Progenitor cell of endocrine pancreas (in vitro differentiated cells): ENCODE measurements around the gene ADGRG4. TPM values are rescaled to one million over a fixed set of nuclear protein-coding genes. Genes with fewer than 3 reads are reported as not detected.

ENCODE experiments used
- DNase-seq: peaks from one replicate; pipeline ENCODE4 v3.0.0; 2021; ENCODE audit warnings: low spot score; ENCODE audit not compliant: unreplicated experiment
- H3K27ac Mint-ChIP-seq: 2 replicates; pipeline ENCODE4 v1.8.0; 2021; ENCODE audit warnings: mild to moderate bottlenecking, moderate library complexity, mixed read lengths
- H3K27me3 Mint-ChIP-seq: 2 replicates; pipeline ENCODE4 v1.8.0; 2021; ENCODE audit warnings: mixed read lengths
- H3K36me3 Mint-ChIP-seq: 2 replicates; pipeline ENCODE4 v1.8.0; 2022; ENCODE audit warnings: mixed read lengths; ENCODE audit not compliant: insufficient read depth
- H3K4me1 Mint-ChIP-seq: 2 replicates; pipeline ENCODE4 v1.8.0; 2021; ENCODE audit warnings: low read depth, mixed read lengths
- H3K4me3 Mint-ChIP-seq: 2 replicates; pipeline ENCODE4 v1.8.0; 2021; ENCODE audit warnings: low read depth, mild to moderate bottlenecking, moderate library complexity, mixed read lengths
- H3K9me3 Mint-ChIP-seq: 2 replicates; pipeline ENCODE4 v1.8.0; 2021; ENCODE audit warnings: low read depth, mixed read lengths
- CTCF ChIP-seq: fragments of 200-600 bp; sonication (generic); IDR thresholded peaks from one replicate; pipeline ENCODE4 v1.5.0; 2021; ENCODE audit warnings: antibody characterized with exemption, mild to moderate bottlenecking; ENCODE audit not compliant: unreplicated experiment
- total RNA-seq: library from RNA; stranded (reverse); gene quantifications from 2 replicates; pipeline ENCODE4 v1.2.1, GENCODE V29; 2021

Gene ADGRG4
- total RNA-seq, 1 donor from 2014 or later = 2.7 TPM

GRCh38 chrX:136303041-136303440 is 2.3 kb downstream of the ADGRG4 start:
- TF ChIP-seq CTCF = no peak
- Mint-ChIP-seq H3K27me3 (no peaks in the 10 kb centered on the region), H3K9me3 (peaks cover 15% of the 10 kb centered on the region), H3K4me3 (no peak overlapping the region), H3K36me3 (no peaks in the 10 kb centered on the region), H3K4me1 (no peaks in the 10 kb centered on the region), H3K27ac (no peak overlapping the region)
- DNase-seq = no peak

- Mint-ChIP-seq H3K4me1 (no peaks in the 10 kb centered on the region), H3K36me3 (no peaks in the 10 kb centered on the region), H3K27me3 (no peaks in the 10 kb centered on the region), H3K9me3 (peaks cover 14% of the 10 kb centered on the region), H3K4me3 (no peak overlapping the region), H3K27ac (no peak overlapping the region)
- no peak for TF ChIP-seq CTCF
- DNase-seq = no peak
Measured at GRCh38 chrX:136304493-136304892, 3.7 kb downstream of the ADGRG4 start.

GRCh38 chrX:136306182-136306581 is 5.4 kb downstream of the ADGRG4 start:
- Mint-ChIP-seq H3K27me3 (no peaks in the 10 kb centered on the region), H3K36me3 (no peaks in the 10 kb centered on the region)
- DNase-seq = no peak

DNA sequence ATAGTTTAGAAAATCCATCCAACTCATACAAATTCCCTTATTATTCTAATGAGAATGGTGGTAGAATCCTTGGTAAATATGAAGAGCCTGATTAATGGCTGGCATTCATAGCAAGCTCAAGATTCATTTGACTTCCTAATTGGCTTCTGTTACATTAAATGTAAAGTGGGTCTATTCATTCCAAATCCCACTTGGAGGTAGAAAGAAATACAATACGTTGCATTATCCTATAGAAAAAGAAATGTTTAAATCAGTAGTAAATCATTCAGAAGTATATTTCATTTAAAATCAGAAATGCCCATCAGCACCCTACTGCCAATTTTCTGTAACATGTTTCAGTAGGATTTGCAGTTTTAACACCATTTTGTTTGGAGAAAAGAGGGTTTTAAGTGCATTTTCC is 6.7 kb downstream of the ADGRG4 start:
- H3K9me3 Mint-ChIP-seq = peaks cover 16% of the 10 kb centered on the region
- no peak for TF ChIP-seq CTCF
- H3K27ac Mint-ChIP-seq = no peak overlapping the region
- H3K4me1 Mint-ChIP-seq = no peaks in the 10 kb centered on the region
- H3K36me3 Mint-ChIP-seq = no peaks in the 10 kb centered on the region
- no peaks in the 10 kb centered on the region for H3K27me3 Mint-ChIP-seq
- no peak for DNase-seq
- H3K4me3 Mint-ChIP-seq = no peak overlapping the region

More at GRCh38 chrX:136306182-136306581, 5.4 kb downstream of the ADGRG4 start:
- no peak overlapping the region for H3K4me3 Mint-ChIP-seq
- H3K4me1 Mint-ChIP-seq = no peaks in the 10 kb centered on the region
- H3K9me3 Mint-ChIP-seq = peaks cover 16% of the 10 kb centered on the region
- TF ChIP-seq CTCF = no peak
- H3K27ac Mint-ChIP-seq = no peak overlapping the region

DNA sequence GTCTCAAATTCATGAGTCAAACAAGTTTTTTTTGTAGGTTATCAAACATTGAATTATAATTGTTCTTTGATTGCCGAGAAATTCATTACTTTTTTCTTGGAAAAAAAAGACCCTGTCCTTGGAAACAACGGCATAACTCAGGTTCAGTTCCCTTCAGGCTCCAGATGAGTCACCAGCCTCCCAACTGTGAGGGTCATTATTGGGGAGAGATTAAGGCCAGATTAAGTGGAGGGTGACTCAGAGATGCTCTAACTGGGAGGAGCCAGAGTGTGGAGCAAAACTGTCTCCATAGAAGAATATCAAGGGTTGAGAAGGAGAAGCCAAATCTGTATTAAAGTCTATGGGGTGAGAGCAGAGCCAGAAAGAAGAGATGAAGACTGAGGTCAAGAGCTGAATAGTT is 9.6 kb downstream of the ADGRG4 start:
- TF ChIP-seq CTCF = no peak
- Mint-ChIP-seq H3K27ac (no peak overlapping the region), H3K4me3 (no peak overlapping the region), H3K9me3 (peaks cover 9% of the 10 kb centered on the region), H3K4me1 (no peaks in the 10 kb centered on the region), H3K27me3 (no peaks in the 10 kb centered on the region), H3K36me3 (no peaks in the 10 kb centered on the region)
- DNase-seq = no peak
